HepG2 (cell line): ENCODE measurements around the gene NOL4L. TPM values are rescaled to one million over a fixed set of nuclear protein-coding genes. Genes with fewer than 3 reads are reported as not detected.

ENCODE experiments used
- ATF4 ChIP-seq, 2 experiments: fragments of 450-650 bp in 1 of 2; sonication (generic) in 1 of 2; formaldehyde crosslinking; IDR thresholded peaks; 2 replicates each; pipeline versions ENCODE4 v1.5.0 to v1.8.0; 2020 to 2022; ENCODE audit warnings: mild to moderate bottlenecking in 1 of 2, missing genetic modification reagents in 1 of 2
- BRD4 ChIP-seq: sonication (generic); formaldehyde crosslinking; IDR thresholded peaks from 2 replicates; pipeline ENCODE4 v1.4.0; 2020; ENCODE audit warnings: missing genetic modification reagents
- CENPT ChIP-seq: sonication (generic); formaldehyde crosslinking; IDR thresholded peaks from 2 replicates; pipeline ENCODE4 v1.8.0; 2022; ENCODE audit warnings: low read depth, mild to moderate bottlenecking, moderate library complexity, missing genetic modification reagents
- FOXM1 ChIP-seq: sonication (generic); formaldehyde crosslinking; IDR thresholded peaks from 2 replicates; pipeline ENCODE4 v1.5.0; 2020; ENCODE audit warnings: missing genetic modification reagents
- ISL2 ChIP-seq: sonication (generic); formaldehyde crosslinking; IDR thresholded peaks from 2 replicates; pipeline ENCODE4 v1.5.0; 2020; ENCODE audit warnings: missing genetic modification reagents
- MTF1 ChIP-seq: sonication (generic); formaldehyde crosslinking; IDR thresholded peaks from 2 replicates; pipeline ENCODE4 v1.5.0; 2020; ENCODE audit warnings: missing genetic modification reagents
- SP140L ChIP-seq: sonication (generic); formaldehyde crosslinking; IDR thresholded peaks from 2 replicates; pipeline ENCODE4 v1.4.0; 2020; ENCODE audit warnings: missing genetic modification reagents, borderline replicate concordance
- ZBTB40 ChIP-seq, 2 experiments: fragments of 450-650 bp in 1 of 2; sonication (generic) in 1 of 2; formaldehyde crosslinking in 1 of 2; IDR thresholded peaks; 2 replicates each; pipeline versions ENCODE4 v1.6.1 to v1.8.0; 2016 to 2022; ENCODE audit warnings: antibody characterized with exemption in 1 of 2, mild to moderate bottlenecking in 1 of 2, missing genetic modification reagents in 1 of 2
- ZNF205 ChIP-seq: IDR thresholded peaks from 2 replicates; pipeline ENCODE4 v1.6.1; 2018; ENCODE audit warnings: missing biosample characterization, missing genetic modification reagents
- ZNF253 ChIP-seq: sonication (generic); formaldehyde crosslinking; IDR thresholded peaks from 2 replicates; pipeline ENCODE4 v1.8.0; 2022; ENCODE audit warnings: mild to moderate bottlenecking, missing genetic modification reagents, borderline replicate concordance
- ZNF274 ChIP-seq: sonication (generic); formaldehyde crosslinking; IDR thresholded peaks from 2 replicates; pipeline ENCODE4 v1.5.1; 2020; ENCODE audit warnings: mild to moderate bottlenecking, missing genetic modification reagents
- ZZZ3 ChIP-seq: sonication (generic); formaldehyde crosslinking; IDR thresholded peaks from 2 replicates; pipeline ENCODE4 v1.4.0; 2020; ENCODE audit warnings: missing genetic modification reagents, mild to moderate bottlenecking, borderline replicate concordance
- polyA plus RNA-seq, 8 experiments: library from polyadenylated mRNA; depleted of rRNA in 3 of 8; stranded (reverse) in 7 of 8; unstranded in 1 of 8; fragments of >200 nt; fragmentation: Illumina TruSeq in 4 of 8; extraction: Trizol in 4 of 8; gene quantifications; 2 replicates each; pipeline versions ENCODE4 v1.2.1 to v1.2.3, GENCODE V29; 2011 to 2016; ENCODE audit warnings: low read depth in 4 of 8, missing spikeins in 1 of 8, mixed read lengths in 1 of 8; ENCODE audit not compliant: insufficient read depth in 1 of 8
- total RNA-seq, 5 experiments: library from RNA; depleted of rRNA; stranded (reverse); fragments of >200 nt; fragmentation: Illumina TruSeq; extraction: Trizol; gene quantifications; 2 replicates each; pipeline ENCODE4 v1.2.3, GENCODE V29; 2016; ENCODE audit warnings: low read depth in 1 of 5
- TF ChIP-seq, protein P1 (sequence below): sonication (generic); formaldehyde crosslinking; IDR thresholded peaks from 2 replicates; pipeline ENCODE4 v1.4.0; 2020; ENCODE audit warnings: missing genetic modification reagents, borderline replicate concordance

The NOL4L gene
- total and polyA plus RNA-seq, 2 of the 13 experiments (the other 11 are each of a cell fraction or from before 2014, with no cell fraction given), result 16.6 to 35.4 TPM

DNA sequence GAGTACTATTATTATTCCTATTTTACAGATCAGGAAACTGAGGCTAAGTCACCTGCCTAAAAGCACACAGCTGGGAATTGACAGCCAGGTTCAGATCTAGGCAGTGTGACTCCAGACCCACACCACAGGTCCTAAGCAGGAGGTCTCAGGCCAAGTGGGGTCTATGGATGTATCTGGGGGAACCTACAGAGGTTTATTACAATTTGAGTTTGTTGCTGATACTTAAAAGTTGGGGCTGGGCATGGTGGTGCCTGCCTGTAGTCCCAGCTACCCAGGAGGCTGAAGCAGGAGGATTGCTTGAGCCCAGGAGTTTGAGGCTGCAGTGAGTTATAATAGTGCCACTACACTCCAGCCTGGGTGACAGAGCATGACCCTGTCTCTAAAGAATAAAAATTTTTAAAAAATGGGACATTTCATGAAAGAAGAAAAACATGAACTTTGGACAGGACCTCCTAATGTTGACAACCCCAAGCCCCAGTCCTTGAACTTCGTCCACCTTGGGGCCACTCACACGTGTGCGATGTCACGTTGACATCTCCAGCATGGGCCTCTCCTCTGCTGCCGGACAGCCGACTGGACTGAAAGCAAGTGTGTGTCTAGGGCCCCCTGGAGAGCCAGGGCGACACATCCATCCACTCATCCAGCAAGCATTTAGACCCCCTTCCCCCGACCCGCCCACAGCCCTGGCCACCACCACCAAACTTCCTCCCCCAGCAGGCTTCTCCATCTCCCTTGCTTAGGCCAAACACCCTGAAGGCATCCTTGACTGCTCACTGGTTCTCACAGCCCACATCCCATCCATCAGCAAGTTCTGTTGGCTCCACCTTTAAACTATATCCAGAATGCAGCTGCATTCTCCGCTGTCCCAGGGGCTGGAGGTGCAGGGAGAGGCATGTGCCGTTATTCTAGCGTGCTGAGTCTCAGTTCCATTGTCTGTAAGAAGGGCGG, 40.0 kb downstream of the NOL4L start (continued):
- TF ChIP-seq ATF4 (CRISPR knock-in tag; IDR thresholded peaks at IDR 0.05) (0 out of 4 replicates have a peak, but pooled peaks of 1 of the 2 experiments have one; percentile 64), CENPT (no peak), ISL2 (CRISPR knock-in tag) (peak; percentile 93), MTF1 (no peak), BRD4 (CRISPR knock-in tag) (peak; percentile 97), FOXM1 (no peak), ZNF253 (peak; percentile 89; the same call in 1 of the 2 replicates), ZNF274 (CRISPR knock-in tag) (peak; percentile 94), ZBTB40 (IDR thresholded peaks at IDR 0.05) (no peak), ZBTB40 (CRISPR knock-in tag; IDR thresholded peaks at IDR 0.05) (peak; percentile 70; the same call in 1 of the 2 replicates), ZNF205 (CRISPR knock-in tag) (peak; percentile 91), SP140L (peak; percentile 73), ZZZ3 (CRISPR knock-in tag) (peak; percentile 88)
- TF ChIP-seq, protein P1, sequence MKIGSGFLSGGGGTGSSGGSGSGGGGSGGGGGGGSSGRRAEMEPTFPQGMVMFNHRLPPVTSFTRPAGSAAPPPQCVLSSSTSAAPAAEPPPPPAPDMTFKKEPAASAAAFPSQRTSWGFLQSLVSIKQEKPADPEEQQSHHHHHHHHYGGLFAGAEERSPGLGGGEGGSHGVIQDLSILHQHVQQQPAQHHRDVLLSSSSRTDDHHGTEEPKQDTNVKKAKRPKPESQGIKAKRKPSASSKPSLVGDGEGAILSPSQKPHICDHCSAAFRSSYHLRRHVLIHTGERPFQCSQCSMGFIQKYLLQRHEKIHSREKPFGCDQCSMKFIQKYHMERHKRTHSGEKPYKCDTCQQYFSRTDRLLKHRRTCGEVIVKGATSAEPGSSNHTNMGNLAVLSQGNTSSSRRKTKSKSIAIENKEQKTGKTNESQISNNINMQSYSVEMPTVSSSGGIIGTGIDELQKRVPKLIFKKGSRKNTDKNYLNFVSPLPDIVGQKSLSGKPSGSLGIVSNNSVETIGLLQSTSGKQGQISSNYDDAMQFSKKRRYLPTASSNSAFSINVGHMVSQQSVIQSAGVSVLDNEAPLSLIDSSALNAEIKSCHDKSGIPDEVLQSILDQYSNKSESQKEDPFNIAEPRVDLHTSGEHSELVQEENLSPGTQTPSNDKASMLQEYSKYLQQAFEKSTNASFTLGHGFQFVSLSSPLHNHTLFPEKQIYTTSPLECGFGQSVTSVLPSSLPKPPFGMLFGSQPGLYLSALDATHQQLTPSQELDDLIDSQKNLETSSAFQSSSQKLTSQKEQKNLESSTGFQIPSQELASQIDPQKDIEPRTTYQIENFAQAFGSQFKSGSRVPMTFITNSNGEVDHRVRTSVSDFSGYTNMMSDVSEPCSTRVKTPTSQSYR, result peak; percentile 93; the same call in 1 of the 2 replicates
